ENCODE results near the gene RTN4RL1. TPM values are rescaled to one million over a fixed set of nuclear protein-coding genes. Genes with fewer than 3 reads are reported as not detected.
A peak's percentile ranks its signal among the peaks of the same experiment; 100 is the strongest.

Gene RTN4RL1, protein sequence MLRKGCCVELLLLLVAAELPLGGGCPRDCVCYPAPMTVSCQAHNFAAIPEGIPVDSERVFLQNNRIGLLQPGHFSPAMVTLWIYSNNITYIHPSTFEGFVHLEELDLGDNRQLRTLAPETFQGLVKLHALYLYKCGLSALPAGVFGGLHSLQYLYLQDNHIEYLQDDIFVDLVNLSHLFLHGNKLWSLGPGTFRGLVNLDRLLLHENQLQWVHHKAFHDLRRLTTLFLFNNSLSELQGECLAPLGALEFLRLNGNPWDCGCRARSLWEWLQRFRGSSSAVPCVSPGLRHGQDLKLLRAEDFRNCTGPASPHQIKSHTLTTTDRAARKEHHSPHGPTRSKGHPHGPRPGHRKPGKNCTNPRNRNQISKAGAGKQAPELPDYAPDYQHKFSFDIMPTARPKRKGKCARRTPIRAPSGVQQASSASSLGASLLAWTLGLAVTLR
- total RNA-seq (2014; rRNA removed; shearing (Covaris generic)): 4.0 and 7.0 TPM in 2 replicates

DNA sequence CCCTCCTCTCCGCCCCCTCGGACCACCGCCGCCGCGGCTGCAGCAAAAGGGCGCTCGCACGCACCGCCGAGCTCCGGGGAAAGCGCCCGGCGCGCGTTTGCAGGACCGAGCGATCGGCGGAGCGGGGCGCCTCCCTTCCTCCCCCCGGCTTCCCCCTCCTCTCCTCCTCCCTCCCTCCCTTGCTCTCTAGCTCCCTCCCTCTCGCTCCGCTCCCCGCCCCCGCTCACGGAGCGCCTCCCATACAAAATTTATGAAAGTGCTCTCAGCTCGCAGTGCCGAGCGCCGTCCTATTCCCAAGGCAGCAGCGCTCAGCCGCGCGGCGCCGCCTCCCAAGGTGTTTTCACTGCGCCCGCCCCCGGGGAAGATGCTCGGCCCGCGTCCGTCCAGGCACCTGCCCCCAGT is at the start of gene RTN4RL1:
Gene RTN4RL1 (minus strand): TSS at position 115 of the 402 bp plus-strand sequence. CDS start 469 bp downstream, outside the sequence.
- H3K4me3 ChIP-seq (ENCODE audit: insufficient read depth, low read depth, low read length): peak within 1 kb of the TSS; percentile 48
- H3K36me3 ChIP-seq (replicated peaks; ENCODE audit: control insufficient read depth, insufficient read depth, low read length): no peaks in the 10 kb centered on the region
- peak; percentile 93 for DNase-seq
- peaks cover 70% of the 10 kb centered on the region for H3K27me3 ChIP-seq (ENCODE audit: control insufficient read depth, insufficient read depth, low read length)

DNA sequence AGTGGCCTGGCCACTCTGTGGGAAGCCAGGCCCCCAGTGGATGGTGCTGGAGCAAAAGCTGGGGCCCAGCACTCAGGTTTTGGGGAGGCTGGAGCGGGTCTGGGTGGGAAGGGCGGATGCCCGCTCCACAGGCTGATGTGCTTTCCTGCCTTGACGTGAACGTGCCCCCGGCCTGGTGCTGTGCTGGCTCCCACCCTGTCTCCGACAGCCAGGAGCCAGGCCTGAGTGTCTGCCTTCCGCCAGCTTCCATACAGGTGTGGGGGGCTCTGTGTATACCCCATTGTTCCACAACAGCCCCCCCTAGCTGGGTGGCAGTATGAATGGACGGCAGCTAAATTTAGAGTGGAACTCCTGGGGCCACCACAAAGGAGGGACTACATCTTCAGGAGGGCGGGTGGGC is 49.8 kb upstream of the RTN4RL1 start:
- Histone ChIP-seq H3K27me3 (ENCODE audit: control insufficient read depth, insufficient read depth, low read length) (no peaks in the 10 kb centered on the region), H3K36me3 (replicated peaks; ENCODE audit: control insufficient read depth, insufficient read depth, low read length) (peaks cover 3% of the 10 kb centered on the region), H3K4me3 (ENCODE audit: insufficient read depth, low read depth, low read length) (no peak overlapping the region)
- no peak for DNase-seq

DNA sequence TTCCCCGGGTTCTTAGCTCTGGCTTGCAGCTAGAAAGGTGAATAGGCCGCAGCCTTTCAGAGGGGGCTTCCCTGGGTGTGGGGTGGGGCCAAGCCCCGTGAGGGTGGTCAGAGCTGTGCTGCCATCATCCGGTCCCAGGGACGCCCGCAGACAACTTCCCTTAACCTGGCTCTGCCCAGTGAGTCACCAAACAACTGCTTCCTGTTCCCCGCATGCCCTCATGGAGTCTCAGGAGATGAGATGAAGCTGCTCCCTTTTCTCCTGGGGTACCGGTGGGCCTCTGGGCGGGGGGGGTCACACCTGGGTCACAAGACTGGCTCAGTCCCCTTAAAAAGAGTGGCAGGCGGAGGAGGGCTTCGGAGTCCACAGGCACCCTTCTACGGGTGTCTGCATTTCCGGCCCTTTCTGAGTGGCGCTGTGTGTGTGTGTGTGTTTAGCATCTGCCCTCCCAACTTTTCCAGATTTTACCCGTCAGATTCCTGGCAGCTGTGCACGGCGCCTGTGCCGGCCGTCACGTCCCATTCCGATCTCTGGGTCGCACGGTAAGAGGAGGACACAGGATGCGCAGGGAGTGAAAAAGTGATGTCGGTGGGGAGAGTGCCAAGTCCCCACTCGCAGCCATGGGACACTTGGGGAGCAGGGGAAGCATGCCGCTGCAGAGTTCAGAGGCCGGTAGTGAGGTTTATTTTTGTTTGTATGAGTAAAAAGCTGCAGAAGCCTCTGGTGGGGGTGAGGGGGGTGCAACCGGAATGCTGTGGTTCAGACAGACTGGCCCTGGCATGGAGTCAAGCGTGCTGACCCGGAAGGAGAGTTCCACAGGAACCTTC is 46.5 kb upstream of the RTN4RL1 start:
- peak; percentile 47 for DNase-seq
- peaks cover 5% of the 10 kb centered on the region for H3K36me3 ChIP-seq (replicated peaks; ENCODE audit: control insufficient read depth, insufficient read depth, low read length)
- no peak overlapping the region for H3K4me3 ChIP-seq (ENCODE audit: insufficient read depth, low read depth, low read length)
- no peaks in the 10 kb centered on the region for H3K27me3 ChIP-seq (ENCODE audit: control insufficient read depth, insufficient read depth, low read length)

DNA sequence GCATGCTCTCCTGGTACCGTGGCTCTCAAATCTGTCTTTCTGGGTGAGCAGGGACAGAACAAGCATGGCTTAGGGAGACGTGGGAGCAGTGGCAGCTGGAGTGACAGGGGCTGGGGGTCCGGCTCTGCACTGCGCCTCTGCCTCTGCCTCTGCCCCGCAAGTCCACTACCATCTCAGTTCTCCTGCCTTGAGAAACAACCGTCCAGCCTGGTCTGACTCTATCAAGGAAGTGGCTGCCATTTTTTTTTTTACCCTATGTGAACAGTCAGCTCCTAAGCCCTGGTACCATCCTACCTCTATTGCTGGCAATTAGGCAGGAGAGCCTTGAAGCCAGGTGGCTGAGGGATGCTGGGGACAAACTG is 45.9 kb upstream of the RTN4RL1 start:
- no peaks in the 10 kb centered on the region for H3K27me3 ChIP-seq (ENCODE audit: control insufficient read depth, insufficient read depth, low read length)
- no peak overlapping the region for H3K4me3 ChIP-seq (ENCODE audit: insufficient read depth, low read depth, low read length)
- no peak for DNase-seq
- H3K36me3 ChIP-seq (replicated peaks; ENCODE audit: control insufficient read depth, insufficient read depth, low read length): peaks cover 6% of the 10 kb centered on the region

DNA sequence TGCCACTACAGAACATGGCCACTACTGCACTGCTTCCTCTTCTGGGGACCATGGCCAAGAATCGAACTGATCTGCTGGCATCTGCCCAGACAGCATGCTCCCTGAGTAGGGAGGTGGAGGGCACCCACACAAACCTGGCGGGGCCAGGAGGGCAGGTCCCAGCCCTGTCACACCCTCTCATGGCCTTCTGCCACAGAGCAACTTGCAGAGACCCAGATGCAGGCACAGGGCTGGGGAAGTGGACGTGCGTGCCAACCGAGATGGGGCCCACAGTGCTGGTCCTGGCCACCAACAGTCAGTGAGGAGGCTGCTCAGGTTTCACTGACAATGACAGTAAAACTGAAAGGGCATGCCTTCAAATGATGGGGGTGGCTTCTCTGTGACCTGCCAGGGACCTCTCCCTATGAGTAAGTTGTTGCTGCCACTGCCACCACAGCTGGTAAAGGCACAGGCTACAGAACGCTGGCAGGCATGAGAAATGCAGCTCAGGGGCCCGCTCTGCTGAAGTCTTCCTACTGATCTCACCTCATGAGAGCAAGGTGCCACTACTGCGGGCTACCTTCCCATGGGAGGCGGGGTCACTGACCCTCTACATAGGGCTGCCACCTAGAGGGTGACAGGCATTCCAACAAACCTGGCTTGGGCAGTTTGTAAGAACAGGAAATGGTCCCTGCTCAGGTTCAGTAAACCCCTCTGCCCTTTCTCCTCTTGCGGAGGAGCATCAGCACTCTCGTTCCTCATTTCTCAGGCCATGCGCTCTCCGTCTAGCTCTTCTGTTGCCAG is 45.3 kb upstream of the RTN4RL1 start:
- no peaks in the 10 kb centered on the region for H3K27me3 ChIP-seq (ENCODE audit: control insufficient read depth, insufficient read depth, low read length)
- no peak overlapping the region for H3K4me3 ChIP-seq (ENCODE audit: insufficient read depth, low read depth, low read length)
- DNase-seq: peak; percentile 82
- H3K36me3 ChIP-seq (replicated peaks; ENCODE audit: control insufficient read depth, insufficient read depth, low read length): peaks cover 6% of the 10 kb centered on the region

DNA sequence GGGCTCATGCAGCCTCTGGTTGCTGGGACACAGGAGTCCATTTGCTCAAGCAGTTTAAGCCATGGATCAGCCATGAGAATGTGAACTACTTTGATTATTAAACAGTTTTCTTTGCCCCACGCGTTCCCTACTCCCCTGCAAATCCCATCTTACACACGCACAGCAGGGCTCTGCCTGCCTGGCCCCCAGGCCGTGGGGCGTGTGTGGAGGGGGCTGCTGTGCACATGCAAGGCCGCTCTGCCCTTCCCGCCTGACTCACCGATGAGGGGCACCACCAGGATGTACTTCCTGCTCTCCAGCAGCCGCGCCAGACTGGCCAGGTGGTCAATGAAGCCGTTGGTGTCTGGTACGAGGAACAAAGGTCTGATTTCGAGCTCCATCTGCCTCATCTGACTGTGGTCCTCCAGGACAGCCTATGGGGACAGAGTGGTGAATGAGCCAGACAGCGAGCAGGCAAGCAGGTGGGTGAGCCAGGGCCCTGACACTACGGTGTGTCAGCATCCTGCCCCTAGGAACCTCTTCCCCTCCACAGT is 43.5 kb upstream of the RTN4RL1 start:
- DNase-seq: no peak
- Histone ChIP-seq H3K36me3 (replicated peaks; ENCODE audit: control insufficient read depth, insufficient read depth, low read length) (peaks cover 7% of the 10 kb centered on the region), H3K4me3 (ENCODE audit: insufficient read depth, low read depth, low read length) (no peak overlapping the region)

DNA sequence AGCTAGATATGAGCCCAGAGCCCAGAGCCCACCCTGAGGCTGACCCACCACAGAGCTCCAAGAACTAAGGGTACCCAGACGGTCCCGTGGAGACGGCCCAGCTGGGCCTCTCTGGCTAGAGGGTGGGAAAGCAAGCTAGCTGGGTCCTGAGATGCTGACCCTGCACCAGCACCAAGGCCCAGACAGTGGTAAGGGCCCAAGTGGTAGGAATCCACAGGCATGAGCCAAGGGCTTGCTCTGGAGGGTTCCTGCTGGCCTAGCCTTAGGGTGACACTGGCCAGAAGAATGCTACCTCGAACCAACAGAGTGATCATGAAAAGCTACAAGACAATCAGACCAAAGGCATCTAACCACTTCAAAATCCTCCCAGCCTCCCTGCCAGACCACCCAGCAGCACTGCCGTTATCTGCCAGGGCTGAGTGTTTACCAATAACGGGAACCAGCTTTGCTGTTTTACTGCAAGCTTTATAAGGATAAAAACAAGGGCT is 42.9 kb upstream of the RTN4RL1 start:
- DNase-seq: no peak
- H3K36me3 ChIP-seq (replicated peaks; ENCODE audit: control insufficient read depth, insufficient read depth, low read length): peaks cover 7% of the 10 kb centered on the region
- no peak overlapping the region for H3K4me3 ChIP-seq (ENCODE audit: insufficient read depth, low read depth, low read length)
- H3K27me3 ChIP-seq (ENCODE audit: control insufficient read depth, insufficient read depth, low read length): no peaks in the 10 kb centered on the region

More for the DNA sequence above, 43.5 kb upstream of the RTN4RL1 start:
- H3K27me3 ChIP-seq (ENCODE audit: control insufficient read depth, insufficient read depth, low read length): no peaks in the 10 kb centered on the region

DNA sequence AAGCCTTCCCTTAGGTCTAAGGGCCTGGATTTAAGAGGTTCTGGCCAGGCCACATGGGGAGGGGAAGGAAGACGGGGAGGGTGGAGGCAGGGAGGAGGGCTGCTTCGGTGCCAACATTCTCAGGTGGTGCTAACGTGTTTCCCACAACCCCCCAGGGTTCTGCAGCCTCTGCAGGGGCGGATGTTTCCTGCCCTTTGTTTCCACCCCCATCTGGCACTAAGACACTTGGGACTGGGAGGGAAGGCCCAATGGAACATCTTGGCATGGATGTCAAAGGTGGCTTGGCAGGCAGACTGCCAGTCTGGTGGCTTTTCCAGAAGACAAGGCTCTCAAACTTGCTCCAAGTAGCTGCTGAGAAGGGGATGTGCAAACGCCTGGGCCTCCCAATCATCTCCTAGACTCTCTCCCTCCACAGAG is 42.5 kb upstream of the RTN4RL1 start:
- peaks cover 7% of the 10 kb centered on the region for H3K36me3 ChIP-seq (replicated peaks; ENCODE audit: control insufficient read depth, insufficient read depth, low read length)
- H3K27me3 ChIP-seq (ENCODE audit: control insufficient read depth, insufficient read depth, low read length): no peaks in the 10 kb centered on the region
- H3K4me3 ChIP-seq (ENCODE audit: insufficient read depth, low read depth, low read length): no peak overlapping the region
- no peak for DNase-seq

DNA sequence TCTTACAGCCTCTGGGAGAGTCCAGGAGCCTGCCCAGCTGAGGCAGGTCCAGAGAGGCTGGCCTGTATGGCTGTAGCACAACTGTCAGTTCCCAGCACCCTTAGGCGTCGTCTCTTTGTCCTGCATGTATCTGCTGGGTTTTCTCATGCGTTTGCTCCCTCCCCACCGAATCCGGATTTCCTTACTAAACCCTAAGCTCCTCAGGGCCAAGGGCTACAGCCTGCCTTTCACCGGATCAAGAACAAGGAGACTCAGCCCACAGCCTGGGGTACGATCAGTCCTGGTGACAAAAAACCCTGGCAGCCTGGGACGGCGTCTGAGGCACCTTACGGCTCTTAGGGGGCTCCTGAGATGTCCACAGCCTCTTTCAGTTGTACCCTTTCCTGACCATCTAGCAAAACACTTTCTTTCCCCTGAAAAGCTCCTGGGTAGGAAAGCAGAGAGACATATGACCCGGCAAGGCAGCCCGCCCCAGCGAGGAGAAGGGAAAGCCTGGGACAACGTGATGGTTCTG is 42.0 kb upstream of the RTN4RL1 start:
- no peak for DNase-seq
- H3K4me3 ChIP-seq (ENCODE audit: insufficient read depth, low read depth, low read length): no peak overlapping the region
- no peaks in the 10 kb centered on the region for H3K27me3 ChIP-seq (ENCODE audit: control insufficient read depth, insufficient read depth, low read length)
- H3K36me3 ChIP-seq (replicated peaks; ENCODE audit: control insufficient read depth, insufficient read depth, low read length): peaks cover 5% of the 10 kb centered on the region

DNA sequence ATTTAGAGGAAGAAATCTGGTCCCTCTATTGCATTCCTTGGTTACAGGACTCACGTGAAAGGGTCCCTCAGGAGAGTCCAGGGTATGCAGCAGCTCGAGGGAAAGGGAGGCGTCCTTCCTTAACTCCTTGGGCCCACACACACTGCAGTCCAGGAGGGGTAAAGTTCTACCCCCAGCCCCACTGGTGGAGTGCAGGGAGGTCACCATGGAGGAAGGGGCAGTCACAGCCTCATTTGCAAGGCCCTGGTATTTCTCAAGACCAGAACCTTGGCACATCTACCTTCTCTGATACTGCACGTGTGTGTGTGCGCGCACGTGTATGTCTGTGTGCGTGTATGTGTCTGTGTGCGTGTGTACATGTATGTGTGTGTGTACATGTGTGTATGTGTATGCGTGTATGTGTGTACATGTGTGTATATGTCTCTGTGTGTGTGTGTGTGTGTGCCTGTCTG is 40.8 kb upstream of the RTN4RL1 start:
- DNase-seq: no peak
- Histone ChIP-seq H3K27me3 (ENCODE audit: control insufficient read depth, insufficient read depth, low read length) (no peaks in the 10 kb centered on the region), H3K4me3 (ENCODE audit: insufficient read depth, low read depth, low read length) (no peak overlapping the region), H3K36me3 (replicated peaks; ENCODE audit: control insufficient read depth, insufficient read depth, low read length) (peaks cover 5% of the 10 kb centered on the region)

DNA sequence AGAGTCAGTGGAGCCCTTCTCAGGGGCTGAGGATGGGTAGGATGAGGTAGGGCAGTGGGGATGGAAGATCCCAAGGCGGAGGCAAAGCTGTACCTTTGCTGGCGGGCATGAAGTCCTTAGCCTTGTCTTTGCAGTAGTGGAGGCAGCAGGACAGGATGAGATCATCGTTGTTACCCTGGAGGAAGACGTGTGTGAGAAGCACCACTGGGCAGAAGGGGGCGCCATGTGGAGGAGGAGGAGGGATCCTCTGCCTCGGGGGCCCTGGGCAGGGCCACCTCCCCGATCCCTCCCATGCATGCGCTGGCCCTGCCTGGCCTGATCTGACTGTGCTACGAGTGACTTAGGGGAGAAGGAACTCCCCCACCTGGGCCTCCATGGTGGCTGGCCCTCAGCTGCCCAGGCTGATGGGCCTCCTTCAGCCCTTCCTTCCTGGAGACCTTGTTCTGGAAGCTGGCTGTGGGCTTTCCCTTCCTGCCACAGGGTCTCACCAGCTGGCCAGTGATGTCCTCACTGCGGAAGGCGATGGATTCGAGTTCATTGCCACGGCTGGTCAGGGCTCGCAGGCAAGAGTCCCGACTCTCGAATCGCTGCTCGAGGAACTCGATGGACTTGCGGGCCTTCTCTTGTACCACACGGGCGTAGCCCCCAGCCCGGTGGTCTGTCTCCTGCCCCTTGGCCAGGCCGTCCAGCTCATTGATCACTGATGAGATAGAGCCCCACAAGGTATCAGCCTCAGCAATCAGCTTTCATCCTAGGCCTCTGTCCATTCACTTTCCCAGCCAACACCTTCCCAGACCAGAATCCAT is 40.0 kb upstream of the RTN4RL1 start:
- DNase-seq: peak; percentile 95
- peaks cover 5% of the 10 kb centered on the region for H3K36me3 ChIP-seq (replicated peaks; ENCODE audit: control insufficient read depth, insufficient read depth, low read length)
- no peaks in the 10 kb centered on the region; the same call in none of the 2 replicates for H3K27me3 ChIP-seq (ENCODE audit: control insufficient read depth, insufficient read depth, low read length)
- no peak overlapping the region for H3K4me3 ChIP-seq (ENCODE audit: insufficient read depth, low read depth, low read length)

DNA sequence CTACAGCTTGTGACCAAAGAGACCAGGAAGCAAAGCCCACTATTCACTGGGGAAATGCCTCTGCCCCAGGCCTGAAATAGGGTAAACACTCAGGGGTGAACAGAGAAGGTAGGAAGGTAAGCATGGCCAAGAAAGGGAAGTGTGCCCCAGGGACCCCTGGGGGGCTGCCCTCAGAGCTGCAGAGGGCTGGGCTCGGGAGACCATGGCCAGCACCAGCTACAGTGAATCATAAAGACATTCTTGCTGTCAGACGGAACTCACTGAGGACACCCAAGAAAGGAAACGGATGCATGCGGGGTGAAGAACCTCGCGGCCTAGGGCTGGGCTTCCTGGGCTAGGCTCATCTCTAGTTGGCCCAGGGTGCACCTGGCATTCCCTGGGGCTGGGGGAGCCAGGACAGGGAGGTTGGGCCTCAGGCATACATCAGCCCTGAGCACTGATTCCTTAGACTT is 39.4 kb upstream of the RTN4RL1 start:
- H3K27me3 ChIP-seq (ENCODE audit: control insufficient read depth, insufficient read depth, low read length): peaks cover 5% of the 10 kb centered on the region
- no peak overlapping the region for H3K4me3 ChIP-seq (ENCODE audit: insufficient read depth, low read depth, low read length)
- peaks cover 5% of the 10 kb centered on the region for H3K36me3 ChIP-seq (replicated peaks; ENCODE audit: control insufficient read depth, insufficient read depth, low read length)
- no peak for DNase-seq

DNA sequence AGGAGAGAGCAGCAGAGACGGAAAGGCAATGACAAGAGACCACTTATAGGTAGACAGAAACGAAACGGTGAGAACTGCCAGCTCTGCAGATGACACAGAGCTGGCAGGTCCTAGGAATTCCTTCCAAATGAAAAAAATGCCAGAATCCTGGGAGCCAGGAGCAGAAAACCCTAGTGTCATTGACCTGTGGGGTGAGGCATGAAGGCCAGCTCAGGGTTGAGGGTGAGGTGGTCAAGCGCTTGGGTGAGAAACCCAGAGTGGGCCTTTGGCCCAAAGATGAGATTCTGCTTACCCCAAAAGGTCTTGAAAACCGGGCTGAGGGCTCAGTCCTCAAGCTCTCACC is 39.0 kb upstream of the RTN4RL1 start:
- Histone ChIP-seq H3K36me3 (replicated peaks; ENCODE audit: control insufficient read depth, insufficient read depth, low read length) (peaks cover 5% of the 10 kb centered on the region), H3K4me3 (ENCODE audit: insufficient read depth, low read depth, low read length) (no peak overlapping the region), H3K27me3 (ENCODE audit: control insufficient read depth, insufficient read depth, low read length) (peaks cover 8% of the 10 kb centered on the region)
- no peak for DNase-seq
